ENCODE data around the gene ARHGEF6. TPM values are rescaled to one million over a fixed set of nuclear protein-coding genes. Genes with fewer than 3 reads are reported as not detected.
"Not testable (repeated sequence)": the region's sequence is repeated elsewhere in the genome, so short reads cannot be mapped to it uniquely, and the experiment has no call there.

The ARHGEF6 gene
- total and polyA plus RNA-seq, 8 donors: 1.7 to 22.9 (median 8.1) TPM

- Histone ChIP-seq H3K27me3 (no peaks in the 10 kb centered on the region), H3K27ac (no peak overlapping the region), H3K4me1 (no peaks in the 10 kb centered on the region), H3K36me3 (no peaks in the 10 kb centered on the region), H3K9me3 (no peaks in the 10 kb centered on the region), H3K4me3 (no peak overlapping the region)
- 62 to 92% (median 64%) methylated on average over 3 of the region's 3 CpGs for WGBS, 5 donors
- intact Hi-C loops (cut with DNase I; ENCODE audit: low total_unique reads): no loop called here
- DNase-seq: no peak
- TF ChIP-seq POLR2A (IDR thresholded peaks at IDR 0.05) (no peak), EP300 (IDR thresholded peaks at IDR 0.05) (no peak), POLR2AphosphoS5 (IDR thresholded peaks at IDR 0.05) (no peak)
- TF ChIP-seq, protein P1, sequence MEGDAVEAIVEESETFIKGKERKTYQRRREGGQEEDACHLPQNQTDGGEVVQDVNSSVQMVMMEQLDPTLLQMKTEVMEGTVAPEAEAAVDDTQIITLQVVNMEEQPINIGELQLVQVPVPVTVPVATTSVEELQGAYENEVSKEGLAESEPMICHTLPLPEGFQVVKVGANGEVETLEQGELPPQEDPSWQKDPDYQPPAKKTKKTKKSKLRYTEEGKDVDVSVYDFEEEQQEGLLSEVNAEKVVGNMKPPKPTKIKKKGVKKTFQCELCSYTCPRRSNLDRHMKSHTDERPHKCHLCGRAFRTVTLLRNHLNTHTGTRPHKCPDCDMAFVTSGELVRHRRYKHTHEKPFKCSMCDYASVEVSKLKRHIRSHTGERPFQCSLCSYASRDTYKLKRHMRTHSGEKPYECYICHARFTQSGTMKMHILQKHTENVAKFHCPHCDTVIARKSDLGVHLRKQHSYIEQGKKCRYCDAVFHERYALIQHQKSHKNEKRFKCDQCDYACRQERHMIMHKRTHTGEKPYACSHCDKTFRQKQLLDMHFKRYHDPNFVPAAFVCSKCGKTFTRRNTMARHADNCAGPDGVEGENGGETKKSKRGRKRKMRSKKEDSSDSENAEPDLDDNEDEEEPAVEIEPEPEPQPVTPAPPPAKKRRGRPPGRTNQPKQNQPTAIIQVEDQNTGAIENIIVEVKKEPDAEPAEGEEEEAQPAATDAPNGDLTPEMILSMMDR (IDR thresholded peaks at IDR 0.05): no peak
Measured at GRCh38 chrX:136810493-136810892, 29.8 kb upstream of the ARHGEF6 start.

GRCh38 chrX:136806891-136807410 lies 26.2 kb upstream of the ARHGEF6 start:
- Histone ChIP-seq H3K9me3 (no peaks in the 10 kb centered on the region), H3K4me1 (no peaks in the 10 kb centered on the region), H3K27ac (no peak overlapping the region), H3K27me3 (no peaks in the 10 kb centered on the region), H3K36me3 (no peaks in the 10 kb centered on the region), H3K4me3 (no peak overlapping the region)
- DNase-seq: no peak
- whole genome bisulfite sequencing, 5 donors: 78 to 100% (median 83%) methylated on average over 1 of the region's 1 CpG
- intact Hi-C loops (cut with DNase I; ENCODE audit: low total_unique reads): no loop called here
- TF ChIP-seq POLR2A (IDR thresholded peaks at IDR 0.05) (no peak), POLR2AphosphoS5 (IDR thresholded peaks at IDR 0.05) (no peak), EP300 (IDR thresholded peaks at IDR 0.05) (no peak)
- TF ChIP-seq, protein P1 (IDR thresholded peaks at IDR 0.05): no peak

DNA sequence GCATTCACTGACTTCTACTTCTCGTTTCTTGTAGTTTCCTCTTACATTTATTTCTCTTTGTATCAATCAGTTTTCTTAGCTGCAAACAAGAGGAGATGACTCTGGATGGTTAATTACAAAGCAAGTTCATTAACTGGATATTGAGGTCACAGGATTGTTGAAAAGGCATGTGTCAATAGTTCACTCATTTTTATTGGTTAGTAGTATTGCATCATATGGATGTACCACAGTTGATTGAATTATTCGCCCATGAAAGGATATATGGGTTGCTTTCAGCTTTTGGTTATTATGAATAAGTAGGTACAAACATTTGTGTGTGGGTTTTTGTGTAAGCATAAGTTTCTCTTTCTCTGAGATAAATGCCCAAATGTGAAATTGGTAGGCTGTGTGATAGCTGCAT lies 21.8 kb upstream of the ARHGEF6 start:
- Histone ChIP-seq H3K36me3 (no peaks in the 10 kb centered on the region), H3K27me3 (no peaks in the 10 kb centered on the region), H3K27ac (no peak overlapping the region), H3K4me1 (no peaks in the 10 kb centered on the region), H3K9me3 (no peaks in the 10 kb centered on the region), H3K4me3 (no peak overlapping the region)
- intact Hi-C loops (cut with DNase I; ENCODE audit: low total_unique reads): no loop called here
- no peak for DNase-seq
- 40 to 86% (median 85%) methylated on average over 2 of the region's 2 CpGs for WGBS, 5 donors
- TF ChIP-seq POLR2AphosphoS5 (IDR thresholded peaks at IDR 0.05) (no peak), EP300 (IDR thresholded peaks at IDR 0.05) (no peak), POLR2A (IDR thresholded peaks at IDR 0.05) (no peak)
- TF ChIP-seq, protein P1 (IDR thresholded peaks at IDR 0.05): no peak

GRCh38 chrX:136797787-136798186 lies 17.1 kb upstream of the ARHGEF6 start:
- no peak overlapping the region for H3K4me3 ChIP-seq
- H3K4me1 ChIP-seq: no peaks in the 10 kb centered on the region
- H3K9me3 ChIP-seq: peaks cover 0 to 6% (median 0%) of the 10 kb centered on the region in 4 donors
- no peaks in the 10 kb centered on the region for H3K36me3 ChIP-seq
- WGBS, 5 donors: 44 to 47% (median 46%) methylated on average over 3 of the region's 3 CpGs
- intact Hi-C loops (cut with DNase I; ENCODE audit: low total_unique reads): no loop called here
- no peak overlapping the region for H3K27ac ChIP-seq
- TF ChIP-seq POLR2AphosphoS5 (IDR thresholded peaks at IDR 0.05) (no peak), POLR2A (IDR thresholded peaks at IDR 0.05) (no peak), EP300 (IDR thresholded peaks at IDR 0.05) (no peak)
- TF ChIP-seq, protein P1 (IDR thresholded peaks at IDR 0.05): no peak
- no peak for DNase-seq
- no peaks in the 10 kb centered on the region for H3K27me3 ChIP-seq

DNA sequence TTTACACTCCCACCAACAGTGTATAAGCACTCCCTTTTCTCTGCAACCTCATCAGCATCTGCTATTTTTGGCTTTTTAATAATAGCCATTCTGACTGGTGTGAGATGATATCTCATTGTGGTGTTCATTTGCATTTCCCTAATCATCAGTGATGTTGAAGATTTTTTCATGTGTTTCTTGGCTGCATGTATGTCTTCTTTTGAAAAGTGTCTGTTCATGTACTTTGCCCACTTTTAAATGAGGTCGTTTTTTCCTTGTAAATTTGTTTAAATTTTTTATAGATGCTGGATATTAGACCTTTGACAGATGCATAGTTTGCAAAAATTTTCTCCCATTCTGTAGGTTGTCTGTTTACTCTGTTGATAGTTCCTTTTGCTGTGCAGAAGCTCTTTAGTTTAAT lies 14.4 kb upstream of the ARHGEF6 start:
- H3K4me1 ChIP-seq; DNase-seq; H3K27ac ChIP-seq; H3K4me3 ChIP-seq; H3K27me3 ChIP-seq; H3K9me3 ChIP-seq; H3K36me3 ChIP-seq; intact Hi-C loops (cut with DNase I; ENCODE audit: low total_unique reads): not testable (repeated sequence)
- WGBS, 5 donors: 58 to 94% (median 91%) methylated on average over 1 of the region's 1 CpG

DNA sequence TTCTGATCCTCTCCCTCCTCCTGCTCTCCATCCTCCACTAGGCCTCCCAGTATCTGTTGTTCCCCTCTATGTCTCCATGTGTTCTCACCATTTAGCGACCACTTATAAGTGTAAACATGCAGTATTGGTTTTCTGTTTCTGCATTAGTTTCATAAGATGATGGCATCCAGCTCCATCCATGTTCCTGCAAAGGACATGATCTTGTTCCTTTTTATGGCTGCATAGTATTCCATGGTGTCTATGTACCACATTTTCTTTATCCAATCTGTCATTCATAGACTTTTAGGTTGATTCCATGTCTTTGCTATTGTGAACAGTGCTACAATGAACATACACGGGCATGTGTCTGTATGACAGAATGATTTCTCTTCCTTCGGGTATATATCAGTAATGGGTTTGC lies 13.9 kb upstream of the ARHGEF6 start:
- H3K36me3 ChIP-seq; H3K4me3 ChIP-seq; H3K9me3 ChIP-seq; H3K27me3 ChIP-seq; intact Hi-C loops (cut with DNase I; ENCODE audit: low total_unique reads); H3K4me1 ChIP-seq; H3K27ac ChIP-seq; DNase-seq: not testable (repeated sequence)
- 84 to 99% (median 94%) methylated on average over 3 of the region's 3 CpGs for WGBS, 5 donors

All from stomach (tissue), 9 donors.